ENCODE results near the gene CCDC186. TPM values are rescaled to one million over a fixed set of nuclear protein-coding genes. Genes with fewer than 3 reads are reported as not detected.

CCDC186 gene
- total RNA-seq, 2 donors from 2014 or later = 17.3 to 19.3 TPM

Other genes with a start within 250 kb of the CCDC186 start
- not detected for gene ADRB1, start 130.3 kb downstream of the CCDC186 start, total RNA-seq
- gene TDRD1, start 5.2 kb upstream of the CCDC186 start, total RNA-seq = under 1 TPM; 0.07 to 0.09 TPM
- gene VWA2, start 65.1 kb upstream of the CCDC186 start, total RNA-seq = not detected
- gene AFAP1L2, start 230.3 kb upstream of the CCDC186 start, total RNA-seq = 1 to 10 TPM; 1.5 to 1.8 TPM

Measured in activated T-cell treated with anti-CD3 and anti-CD28 coated beads, Interleukin-2, amount 50 U/mL, for 72 hours (primary cell).